Midbrain (tissue), 1 donor: ENCODE results near the gene DNAAF1.
"Not testable (repeated sequence)": the region's sequence is repeated elsewhere in the genome, so short reads cannot be mapped to it uniquely, and the experiment has no call there.

Source experiments
- DNase-seq: peaks from one replicate; lab custom pipeline; 2025; lab: John Stamatoyannopoulos, UW

Gene DNAAF1

GRCh38 chr16:84212154-84212553 is 67.0 kb downstream of the DNAAF1 start:
- DNase-seq, result no peak

- no peak for DNase-seq
These were observed 67.5 kb downstream of the DNAAF1 start for GRCh38 chr16:84212631-84213030.

DNA sequence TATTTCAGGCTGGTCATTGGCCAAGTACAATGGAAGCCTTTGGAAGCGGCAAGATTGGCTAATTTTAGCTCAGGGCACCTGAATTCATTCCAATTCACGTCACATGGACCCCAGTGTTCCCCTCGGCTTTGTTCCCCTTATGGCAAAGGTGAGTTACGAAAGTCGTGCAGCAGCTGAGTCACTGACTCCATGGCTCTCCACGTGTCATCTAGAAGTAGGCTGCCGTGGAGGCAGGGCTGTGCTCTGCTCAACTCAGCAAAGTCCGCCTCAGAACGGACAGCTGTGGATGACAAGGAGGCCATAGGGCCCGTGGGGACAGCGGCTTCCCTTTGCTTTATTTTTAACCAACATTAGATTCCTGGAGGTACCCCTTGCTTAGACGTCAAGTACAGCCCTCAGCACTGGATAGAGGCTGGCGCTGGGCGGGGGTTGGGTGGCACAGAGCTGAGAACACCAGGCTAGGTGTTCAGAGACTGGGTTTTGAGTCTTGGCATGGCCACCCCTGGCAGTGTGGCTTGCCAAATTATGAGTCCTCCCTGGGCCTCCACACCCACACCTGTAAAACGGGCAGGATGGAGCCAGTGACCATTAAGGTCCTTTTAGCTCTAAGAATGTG is 69.5 kb downstream of the DNAAF1 start:
- DNase-seq, result no peak

- DNase-seq, result no peak
These were observed 70.4 kb downstream of the DNAAF1 start for GRCh38 chr16:84215531-84215930.

DNA sequence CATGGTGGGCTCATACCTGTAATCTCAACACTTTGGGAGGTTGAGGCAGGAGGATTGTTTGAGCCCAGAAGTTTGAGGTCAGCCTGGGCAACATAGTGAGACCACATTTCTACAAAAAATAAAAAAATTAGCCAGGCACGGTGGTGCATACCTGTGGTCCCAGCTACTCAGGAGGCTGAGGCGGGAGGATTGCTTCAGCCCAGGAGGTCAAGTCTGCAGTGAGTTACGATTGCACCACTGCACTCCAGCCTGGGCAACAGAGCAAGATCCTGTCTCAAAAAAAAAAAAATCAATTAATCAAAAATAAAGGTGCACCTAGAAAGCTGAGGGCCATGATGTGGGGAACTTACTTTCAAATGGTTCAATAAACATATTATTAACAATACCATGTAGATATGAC is 71.0 kb downstream of the DNAAF1 start:
- DNase-seq, result not testable (repeated sequence)

DNA sequence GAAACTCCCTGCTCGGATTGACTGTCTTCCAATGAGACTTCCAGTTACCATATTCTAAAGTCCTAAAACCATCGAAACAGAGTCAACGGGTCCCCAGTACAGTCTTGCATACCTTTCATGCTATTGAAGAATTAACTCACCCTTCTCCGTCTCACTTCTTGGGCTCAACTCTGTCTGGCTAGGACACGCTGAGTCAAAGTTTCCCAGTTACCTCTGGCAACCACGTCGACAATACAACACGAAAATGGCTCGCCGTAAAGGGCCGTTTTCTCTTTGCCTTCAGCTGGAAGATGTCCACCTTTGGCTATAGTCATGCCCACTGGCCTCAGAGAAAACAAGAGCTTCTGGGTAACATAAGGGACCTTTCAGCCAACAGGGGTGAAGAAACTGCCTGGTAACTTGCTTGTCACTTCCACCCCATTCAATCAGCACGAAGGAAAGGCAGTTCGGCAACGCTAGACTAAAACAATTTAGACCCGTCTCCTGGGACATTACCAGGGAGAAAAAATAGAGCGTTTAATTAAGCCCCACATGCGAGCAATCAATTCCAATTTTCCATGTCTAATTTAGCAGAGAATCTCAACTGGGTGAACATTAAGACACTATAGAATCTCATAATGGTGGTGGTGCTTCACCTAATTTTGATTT is 73.2 kb downstream of the DNAAF1 start:
- DNase-seq, result no peak

DNA sequence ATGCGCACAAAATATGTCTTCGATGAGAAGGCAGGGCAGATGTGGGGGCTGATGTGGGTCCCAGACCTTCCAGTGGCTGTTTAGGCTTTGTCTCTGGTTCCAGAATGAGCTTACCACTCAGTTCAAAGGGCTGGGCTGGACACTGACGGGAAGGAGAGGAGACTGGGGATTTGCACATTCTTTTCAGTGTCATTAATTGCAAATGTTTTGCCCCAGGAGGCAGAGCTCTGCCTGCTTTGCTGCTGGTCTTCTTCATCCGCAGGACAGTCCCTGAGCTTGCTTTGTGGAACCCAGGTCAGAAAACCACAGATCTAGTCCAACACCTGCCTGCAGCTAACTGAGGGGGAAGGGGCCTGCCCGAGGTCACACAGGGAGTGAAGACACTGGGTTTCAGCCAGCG is 73.8 kb downstream of the DNAAF1 start:
- no peak for DNase-seq

GRCh38 chr16:84220851-84221250 is 75.7 kb downstream of the DNAAF1 start:
- DNase-seq, result no peak

GRCh38 chr16:84223456-84223855 is 78.3 kb downstream of the DNAAF1 start:
- no peak for DNase-seq

DNA sequence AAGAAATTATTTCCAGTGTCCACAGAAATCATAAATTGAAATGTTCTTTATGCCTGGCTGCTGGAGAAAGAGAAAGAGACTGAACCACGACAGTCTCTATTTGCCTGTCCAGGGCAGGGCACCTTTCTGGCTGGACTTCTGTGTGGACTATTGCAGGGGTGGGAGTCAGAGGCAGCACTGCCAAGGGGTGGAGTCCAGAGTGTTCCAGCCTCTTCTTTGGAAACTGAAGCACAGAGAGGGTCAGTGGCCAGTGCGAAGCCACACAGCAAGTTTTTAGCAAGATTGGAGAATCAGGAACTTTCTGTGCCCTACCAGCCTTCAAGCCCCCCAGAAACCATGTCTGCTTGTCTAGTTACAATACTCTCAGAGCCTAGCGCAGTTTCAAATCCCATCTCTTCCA is 79.4 kb downstream of the DNAAF1 start:
- DNase-seq, result no peak

DNA sequence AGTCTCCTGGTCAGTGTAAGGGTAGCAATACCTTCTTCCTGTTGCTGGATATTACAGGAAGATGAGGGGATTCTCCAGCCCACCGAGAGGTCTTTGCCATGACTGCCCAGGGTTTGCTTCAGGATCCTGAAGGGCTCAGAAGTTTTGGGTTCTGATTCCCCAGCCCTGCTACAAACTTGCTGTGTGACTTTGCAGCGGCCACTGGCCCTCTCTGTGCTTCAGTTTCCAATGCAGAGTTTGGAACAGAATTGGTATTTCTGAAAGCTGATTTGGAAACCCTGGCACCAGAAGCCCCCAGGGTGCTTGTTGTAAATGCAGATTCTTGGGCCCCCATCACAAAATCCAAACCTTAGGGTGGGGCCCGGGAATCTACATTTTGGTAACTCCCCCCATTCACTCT is 80.0 kb downstream of the DNAAF1 start:
- DNase-seq, result no peak

DNA sequence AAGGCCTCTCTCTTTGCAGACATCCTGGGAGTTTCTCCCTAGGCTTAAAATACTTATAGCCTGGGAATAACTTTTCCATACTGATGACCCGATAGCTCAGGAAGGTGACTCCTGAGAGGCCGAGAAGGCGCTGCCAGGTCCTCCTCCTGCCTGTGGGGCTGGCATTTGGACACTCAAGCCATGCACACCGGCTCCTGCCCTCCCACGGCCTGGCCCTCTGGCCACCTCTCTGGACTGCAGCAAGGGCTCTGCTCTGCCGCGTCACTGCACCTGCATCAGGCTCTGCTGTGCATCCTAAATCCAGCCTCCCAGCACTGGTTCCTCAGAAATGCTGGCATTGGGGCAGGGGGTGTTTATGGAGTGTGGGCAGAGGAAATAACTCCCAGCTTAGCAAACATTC is 80.5 kb downstream of the DNAAF1 start:
- DNase-seq, result no peak

DNA sequence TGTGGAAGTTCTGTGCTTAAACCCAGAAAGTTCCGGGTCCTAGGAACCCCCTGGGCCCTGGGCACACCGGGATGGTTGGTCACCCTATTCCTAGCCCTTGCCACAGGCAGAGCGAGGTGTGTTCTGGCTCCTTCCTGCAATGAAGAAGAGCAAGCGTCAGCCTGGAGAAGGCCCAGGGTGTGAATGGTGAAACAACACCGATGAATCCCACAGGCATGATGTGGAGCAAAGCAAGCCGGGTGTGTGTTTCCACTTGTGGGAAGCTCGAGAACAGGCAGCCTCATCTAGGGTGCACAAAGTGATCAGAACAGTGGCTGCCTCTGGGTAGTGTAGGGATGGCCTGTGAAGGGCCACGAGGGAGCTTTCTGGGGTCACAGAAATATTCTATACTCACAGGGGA is 80.9 kb downstream of the DNAAF1 start:
- no peak for DNase-seq
